HTR-8/SVneo (cell line): Measurements from ENCODE around the gene MRPL51.

Source experiments
- DNase-seq: peaks from one replicate; pipeline ENCODE4 v3.0.0; 2011; ENCODE audit warnings: low spot score, mixed read lengths; ENCODE audit not compliant: insufficient read length
- FAIRE-seq: peaks from 2 replicates; lab custom pipeline; 2011; peaks lifted over from hg19 to GRCh38; lab: Jason Lieb, UNC

Gene MRPL51

DNA sequence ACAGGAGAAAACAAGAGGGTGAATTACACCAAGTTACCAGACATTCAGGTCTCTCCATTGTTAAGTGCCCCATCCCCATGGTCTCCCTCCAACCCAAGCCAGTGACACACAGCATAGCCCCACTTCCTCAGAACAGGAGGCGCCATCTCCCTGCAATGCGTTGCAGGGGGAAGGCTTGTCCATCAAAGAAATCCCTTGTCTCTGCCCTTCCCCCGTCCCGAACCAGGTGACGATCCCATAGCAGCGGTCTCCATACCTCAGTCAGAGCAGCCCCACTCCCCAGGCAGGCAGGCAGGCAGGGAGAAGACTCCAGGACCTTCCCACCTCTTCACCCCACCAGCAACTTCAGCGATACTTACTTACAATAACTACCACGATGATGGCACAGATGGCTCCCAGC lies 28.5 kb downstream of the MRPL51 start:
- FAIRE-seq (no peak), DNase-seq (no peak)

DNA sequence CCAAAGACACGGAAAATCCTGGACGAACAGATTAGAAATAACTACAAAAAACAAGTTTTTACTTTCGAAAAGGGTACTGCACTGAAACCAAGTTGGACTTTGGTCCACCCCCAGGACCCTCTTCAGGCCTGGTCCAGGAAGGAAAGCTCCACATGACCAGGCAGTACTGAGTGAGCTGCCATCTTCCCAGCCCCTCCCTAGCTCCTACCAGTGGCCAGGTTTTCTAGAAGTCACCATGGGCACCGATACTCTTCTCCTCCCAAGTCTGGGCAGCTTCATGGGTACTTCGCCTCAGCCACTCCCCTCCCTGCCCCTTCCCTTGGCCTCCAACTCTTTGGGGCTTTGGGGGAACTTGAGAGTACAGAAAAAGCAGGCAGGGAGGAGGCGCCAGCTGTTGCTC lies 29.2 kb downstream of the MRPL51 start:
- DNase-seq (no peak), FAIRE-seq (no peak)

DNA sequence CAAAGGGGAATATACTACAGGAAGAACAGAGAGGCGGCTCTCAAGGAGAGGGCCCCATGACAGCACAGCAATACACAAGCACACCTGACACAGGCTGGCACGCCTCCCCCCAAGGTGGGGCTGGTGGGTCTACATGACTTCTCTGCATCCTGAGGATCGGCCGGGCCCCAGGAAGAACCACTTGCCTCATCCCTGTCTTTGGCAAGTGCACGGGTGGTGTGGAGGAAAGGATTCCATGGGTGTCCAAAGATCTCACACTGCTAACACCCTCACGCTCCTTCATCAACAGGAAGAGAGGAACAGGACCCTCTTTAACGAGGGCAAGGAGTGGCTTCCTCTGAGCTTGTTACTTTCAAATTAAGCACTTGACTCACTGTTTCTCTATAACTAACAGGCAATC lies 29.8 kb downstream of the MRPL51 start:
- FAIRE-seq (peak; percentile 46), DNase-seq (no peak)

DNA sequence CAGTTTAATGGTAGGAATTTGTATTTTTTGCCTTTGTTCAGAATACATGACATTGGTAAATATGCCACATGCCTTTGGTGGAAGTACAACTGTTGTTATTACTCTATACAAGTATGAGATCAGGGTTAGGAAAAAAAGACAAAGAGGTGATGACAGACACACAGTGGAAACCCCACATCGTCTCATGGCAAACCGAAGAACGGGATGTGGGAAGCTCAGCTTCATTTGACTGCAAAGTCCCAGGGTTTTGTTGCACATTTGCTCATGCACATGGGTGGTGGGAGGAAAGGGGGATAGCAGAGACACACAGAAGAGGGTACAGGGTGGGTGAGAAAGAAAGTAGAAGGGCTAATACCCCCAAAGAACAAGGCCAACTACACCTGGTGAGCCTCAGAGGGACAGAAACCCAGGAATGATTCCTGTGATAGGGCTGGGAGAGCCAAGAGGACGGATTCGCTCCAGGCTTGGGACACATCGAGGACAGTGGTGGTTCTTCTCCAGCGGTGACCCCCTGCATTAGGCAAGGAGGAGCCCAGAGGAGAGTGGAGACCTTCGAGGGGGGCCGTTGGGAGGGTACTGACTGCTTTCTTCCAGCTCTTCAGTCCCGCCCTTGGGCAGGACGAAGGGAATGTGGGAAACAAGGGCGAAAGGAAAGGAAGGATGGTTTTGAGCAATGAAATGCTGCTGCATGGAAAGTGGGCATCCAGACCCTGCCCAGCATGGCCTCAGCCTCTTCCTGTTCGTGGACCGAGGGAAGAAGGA lies 30.6 kb downstream of the MRPL51 start:
- FAIRE-seq (peak; percentile 52), DNase-seq (no peak)

DNA sequence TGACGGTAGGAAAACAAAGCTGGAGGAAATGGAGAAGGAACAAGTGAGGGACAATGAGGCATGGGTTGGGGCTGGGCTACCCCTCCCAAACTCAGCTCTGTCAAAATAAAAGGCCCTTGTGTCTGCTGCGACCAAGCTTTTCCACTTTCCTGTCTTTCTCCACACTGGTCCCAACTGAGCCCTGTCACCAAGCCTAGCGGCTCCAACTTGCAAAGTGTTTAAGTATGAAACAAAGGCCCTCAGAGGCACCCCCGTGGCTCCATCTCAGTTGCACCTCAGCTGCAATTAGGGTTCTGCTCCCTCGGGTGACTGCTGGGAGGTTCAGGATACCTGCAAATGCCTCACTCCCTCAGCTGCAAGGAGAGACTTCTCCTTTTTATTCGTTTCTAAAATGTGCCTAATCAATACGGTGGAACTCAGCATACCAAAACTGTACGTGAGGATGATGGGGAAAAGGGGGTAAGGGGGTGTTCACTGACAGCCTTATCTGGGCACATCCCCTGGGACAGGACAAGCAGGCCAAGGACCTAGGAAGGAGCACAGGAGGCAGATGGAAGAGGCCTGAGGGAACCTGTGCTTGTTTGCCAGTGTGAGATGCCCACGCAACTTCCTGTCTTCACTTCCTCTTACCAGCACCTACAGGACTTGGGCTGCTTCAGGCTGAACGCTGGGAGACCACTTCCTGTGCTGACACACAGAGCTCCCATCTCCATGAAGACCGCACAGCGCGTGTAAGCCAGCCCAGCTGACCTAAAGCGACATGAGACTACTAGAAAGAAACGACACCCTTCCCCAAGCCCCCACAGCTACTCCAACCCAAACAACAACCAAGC lies 31.4 kb downstream of the MRPL51 start:
- no peak for FAIRE-seq
- DNase-seq, result no peak

DNA sequence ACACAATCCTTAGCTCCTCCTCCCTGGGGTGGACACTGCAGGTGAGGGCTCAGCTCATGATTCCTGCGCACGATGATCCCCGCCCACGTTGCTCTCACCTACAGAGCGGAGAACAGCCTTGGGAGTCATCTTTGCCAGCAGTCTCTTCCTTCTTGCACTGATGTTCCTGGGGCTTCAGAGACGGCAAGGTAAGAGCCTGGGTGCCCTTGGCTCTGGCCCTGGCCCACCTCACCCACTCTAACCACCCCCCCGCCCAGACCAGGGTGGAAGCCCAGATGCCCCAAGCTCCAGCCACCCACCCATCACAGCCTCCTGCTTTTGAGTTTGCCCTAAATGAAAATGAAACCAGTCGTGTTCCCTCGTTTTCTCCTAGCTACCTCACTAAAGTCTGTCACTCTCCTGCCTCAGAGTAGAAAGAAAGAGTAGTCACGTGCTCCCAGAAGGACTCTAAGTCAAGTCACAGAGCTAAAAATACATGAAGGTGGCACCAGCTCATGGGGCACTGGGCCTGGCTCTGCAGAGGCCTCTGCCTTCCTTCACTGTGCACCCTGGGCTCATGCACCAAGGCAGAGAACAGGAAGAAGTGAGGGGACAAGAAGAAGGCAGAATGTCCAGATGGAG lies 32.2 kb downstream of the MRPL51 start:
- FAIRE-seq (peak; percentile 60), DNase-seq (no peak)

DNA sequence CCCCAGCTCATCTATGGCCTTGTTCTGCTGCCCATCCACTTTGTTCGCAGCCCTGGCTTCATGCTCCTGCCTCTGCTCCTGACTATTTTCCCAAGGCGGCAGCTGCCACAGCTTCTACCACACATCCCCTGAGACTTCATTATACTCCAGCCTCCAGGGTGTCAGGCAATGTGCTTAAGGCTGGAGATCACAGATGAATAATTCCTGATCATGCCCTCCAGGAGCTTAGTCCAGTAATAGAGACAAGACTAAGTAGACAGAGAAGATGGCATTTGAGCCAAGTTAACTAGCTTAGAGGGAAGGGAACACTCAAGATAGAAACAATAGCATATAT lies 34.1 kb downstream of the MRPL51 start:
- FAIRE-seq (no peak), DNase-seq (no peak)

DNA sequence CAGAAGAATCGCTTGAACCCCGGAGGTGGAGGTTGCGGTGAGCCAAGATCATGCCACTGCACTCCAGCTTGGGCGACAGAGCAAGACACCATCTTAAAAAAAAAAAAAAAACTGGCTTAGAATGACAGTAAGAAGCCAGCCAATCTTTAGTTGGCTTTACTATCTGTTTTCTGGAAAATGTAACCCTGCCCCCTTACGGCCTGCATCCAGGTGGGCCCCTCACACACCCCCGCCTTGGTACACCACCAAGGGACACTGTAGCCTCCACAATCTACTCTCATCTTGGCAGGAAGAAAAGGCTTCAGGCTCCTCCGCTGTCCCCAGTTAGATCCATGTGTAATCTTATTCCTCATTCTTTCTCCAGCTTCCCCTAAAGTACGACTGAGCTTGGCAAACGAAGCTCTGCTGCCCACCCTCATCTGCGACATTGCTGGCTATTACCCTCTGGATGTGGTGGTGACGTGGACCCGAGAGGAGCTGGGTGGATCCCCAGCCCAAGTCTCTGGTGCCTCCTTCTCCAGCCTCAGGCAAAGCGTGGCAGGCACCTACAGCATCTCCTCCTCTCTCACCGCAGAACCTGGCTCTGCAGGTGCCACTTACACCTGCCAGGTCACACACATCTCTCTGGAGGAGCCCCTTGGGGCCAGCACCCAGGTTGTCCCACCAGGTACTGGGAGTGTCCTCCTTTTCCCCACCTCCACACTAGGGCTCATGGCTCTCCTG lies 34.6 kb downstream of the MRPL51 start:
- no peak for DNase-seq
- no peak for FAIRE-seq

DNA sequence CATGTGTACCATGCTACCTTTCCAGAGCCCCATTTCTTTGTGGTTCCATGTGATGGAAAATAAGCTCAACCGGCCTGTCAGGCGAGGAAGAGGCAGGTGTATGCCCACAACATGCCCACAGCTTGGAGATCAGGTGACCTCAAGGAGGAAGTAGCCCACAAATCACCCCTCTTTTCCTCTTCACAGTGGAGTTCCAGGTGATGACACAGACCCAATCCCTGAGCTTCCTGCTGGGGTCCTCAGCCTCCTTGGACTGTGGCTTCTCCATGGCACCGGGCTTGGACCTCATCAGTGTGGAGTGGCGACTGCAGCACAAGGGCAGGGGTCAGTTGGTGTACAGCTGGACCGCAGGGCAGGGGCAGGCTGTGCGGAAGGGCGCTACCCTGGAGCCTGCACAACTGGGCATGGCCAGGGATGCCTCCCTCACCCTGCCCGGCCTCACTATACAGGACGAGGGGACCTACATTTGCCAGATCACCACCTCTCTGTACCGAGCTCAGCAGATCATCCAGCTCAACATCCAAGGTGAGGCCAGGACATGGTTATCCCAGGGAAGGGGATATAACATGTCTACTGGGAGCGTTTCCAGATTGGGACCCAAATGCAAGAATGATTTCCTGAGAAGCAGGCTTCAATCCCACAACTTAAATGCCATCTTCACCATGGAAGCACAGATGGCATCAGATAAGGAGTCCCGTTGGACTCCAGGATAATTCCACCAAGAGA lies 35.7 kb downstream of the MRPL51 start:
- no peak for FAIRE-seq

DNA sequence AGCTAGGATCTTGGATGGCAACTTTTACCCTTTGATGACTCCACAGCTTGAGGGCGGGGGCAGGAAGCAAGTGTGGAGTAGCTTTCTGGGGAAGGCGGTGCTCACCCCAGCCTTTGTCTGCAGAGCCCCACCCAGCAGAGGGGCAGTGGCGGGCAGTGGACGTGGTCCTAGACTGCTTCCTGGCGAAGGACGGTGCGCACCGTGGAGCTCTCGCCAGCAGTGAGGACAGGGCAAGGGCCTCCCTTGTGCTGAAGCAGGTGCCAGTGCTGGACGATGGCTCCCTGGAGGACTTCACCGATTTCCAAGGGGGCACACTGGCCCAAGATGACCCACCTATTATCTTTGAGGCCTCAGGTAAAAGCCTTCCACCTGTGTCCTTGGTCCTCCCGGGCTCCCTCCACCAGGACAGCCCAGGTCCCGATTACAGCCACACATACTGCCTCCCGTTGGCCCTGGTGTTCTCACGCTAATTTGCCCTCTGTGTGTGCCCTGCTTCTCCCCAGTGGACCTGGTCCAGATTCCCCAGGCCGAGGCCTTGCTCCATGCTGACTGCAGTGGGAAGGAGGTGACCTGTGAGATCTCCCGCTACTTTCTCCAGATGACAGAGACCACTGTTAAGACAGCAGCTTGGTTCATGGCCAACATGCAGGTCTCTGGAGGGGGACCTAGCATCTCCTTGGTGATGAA lies 40.0 kb downstream of the MRPL51 start:
- peak; percentile 72 for FAIRE-seq
- no peak for DNase-seq

More for the DNA sequence above, 35.7 kb downstream of the MRPL51 start:
- DNase-seq, result no peak

DNA sequence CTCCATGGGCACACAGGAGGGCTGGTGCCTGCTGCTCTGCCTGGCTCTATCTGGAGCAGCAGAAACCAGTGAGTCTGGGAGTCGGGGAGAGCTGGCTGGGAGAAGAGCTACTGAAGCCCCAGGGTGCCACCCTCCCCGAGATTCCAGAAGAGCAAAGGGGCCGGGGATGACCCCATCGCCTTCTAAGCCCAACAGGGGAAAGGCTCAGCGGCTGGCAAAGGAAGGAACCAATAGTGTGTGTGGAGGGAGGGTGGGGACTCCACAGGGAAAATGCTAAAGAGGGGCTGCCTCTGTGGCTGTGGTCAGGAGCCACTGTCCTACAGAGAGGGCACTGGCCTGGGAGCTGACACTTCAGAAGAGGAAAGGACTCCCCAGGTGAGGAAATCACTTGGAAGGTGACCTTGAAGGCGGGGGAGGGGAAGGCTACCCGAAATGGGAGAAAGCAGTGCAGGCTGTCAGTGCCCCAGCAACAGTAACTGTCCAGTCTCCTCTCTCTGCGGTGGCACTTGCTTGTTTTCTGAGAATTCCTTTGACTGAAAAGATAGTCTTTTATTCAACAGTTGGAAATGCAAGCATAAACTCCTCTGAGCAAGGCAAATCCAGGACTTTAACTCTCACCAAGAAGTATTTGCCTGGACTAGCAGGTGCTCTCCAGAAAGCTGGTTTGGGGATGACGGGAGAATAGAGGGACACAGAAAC lies 40.7 kb downstream of the MRPL51 start:
- FAIRE-seq (no peak), DNase-seq (peak; percentile 33)

DNA sequence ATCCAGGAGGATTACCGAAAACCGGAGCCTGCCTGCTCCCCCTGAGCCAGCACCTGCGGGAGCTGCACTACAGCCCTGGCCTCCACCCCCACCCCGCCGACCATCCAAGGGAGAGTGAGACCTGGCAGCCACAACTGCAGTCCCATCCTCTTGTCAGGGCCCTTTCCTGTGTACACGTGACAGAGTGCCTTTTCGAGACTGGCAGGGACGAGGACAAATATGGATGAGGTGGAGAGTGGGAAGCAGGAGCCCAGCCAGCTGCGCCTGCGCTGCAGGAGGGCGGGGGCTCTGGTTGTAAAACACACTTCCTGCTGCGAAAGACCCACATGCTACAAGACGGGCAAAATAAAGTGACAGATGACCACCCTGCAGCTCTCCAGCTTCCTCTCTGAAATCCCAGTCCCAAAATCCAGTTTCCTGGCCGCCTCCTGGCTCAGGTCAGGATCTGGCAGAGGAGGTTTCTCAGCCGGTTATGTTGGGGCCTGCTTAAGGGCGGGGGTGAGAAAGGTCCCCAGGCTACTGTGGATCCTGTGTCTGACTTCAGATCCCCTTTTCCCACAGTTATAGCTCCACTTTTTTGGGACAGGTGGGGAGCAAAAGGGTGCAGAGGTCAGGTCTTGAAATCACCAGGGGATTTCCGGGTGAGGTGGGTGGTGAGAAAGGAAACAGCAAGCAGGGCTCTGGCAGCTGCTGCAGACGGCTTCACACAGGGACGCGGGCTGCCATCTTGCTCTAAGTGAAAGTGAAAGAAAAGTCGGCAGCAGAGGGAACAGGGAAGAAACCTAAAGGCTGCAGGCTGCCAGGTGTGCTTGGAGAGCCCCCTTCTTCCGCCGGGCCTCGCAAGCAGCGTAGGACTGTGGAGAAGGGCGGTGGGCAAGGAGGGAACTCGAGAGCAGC lies 41.5 kb downstream of the MRPL51 start, which contains the start of gene TAPBPL:
Gene TAPBPL, plus strand, starts transcription at position 695 of the 897 bp plus-strand sequence. CDS start 207 bp downstream, outside the sequence.
- peak; percentile 84 for DNase-seq
- FAIRE-seq, result peak; percentile 89

DNA sequence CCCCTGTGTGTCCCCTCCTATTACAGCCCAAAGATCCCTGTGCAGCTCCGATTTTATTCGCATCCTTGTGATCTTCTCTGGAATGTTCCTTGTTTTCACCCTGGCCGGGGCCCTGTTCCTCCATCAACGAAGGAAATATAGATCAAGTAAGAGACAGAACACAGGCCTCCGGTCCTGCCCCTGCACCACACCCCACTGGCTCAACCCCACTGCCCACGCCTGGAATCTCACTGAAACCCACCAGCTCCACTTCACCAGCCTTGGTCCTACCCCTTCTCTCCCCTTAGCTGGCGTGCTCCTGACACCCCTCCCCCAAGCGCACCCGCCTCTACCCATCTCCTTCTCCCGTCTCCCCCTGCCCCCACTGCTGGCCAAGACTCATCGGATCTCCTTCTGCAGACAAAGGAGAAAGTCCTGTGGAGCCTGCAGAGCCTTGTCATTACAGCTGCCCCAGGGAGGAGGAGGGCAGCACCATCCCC lies 42.2 kb downstream of the MRPL51 start:
- FAIRE-seq, result no peak
- DNase-seq, result no peak

DNA sequence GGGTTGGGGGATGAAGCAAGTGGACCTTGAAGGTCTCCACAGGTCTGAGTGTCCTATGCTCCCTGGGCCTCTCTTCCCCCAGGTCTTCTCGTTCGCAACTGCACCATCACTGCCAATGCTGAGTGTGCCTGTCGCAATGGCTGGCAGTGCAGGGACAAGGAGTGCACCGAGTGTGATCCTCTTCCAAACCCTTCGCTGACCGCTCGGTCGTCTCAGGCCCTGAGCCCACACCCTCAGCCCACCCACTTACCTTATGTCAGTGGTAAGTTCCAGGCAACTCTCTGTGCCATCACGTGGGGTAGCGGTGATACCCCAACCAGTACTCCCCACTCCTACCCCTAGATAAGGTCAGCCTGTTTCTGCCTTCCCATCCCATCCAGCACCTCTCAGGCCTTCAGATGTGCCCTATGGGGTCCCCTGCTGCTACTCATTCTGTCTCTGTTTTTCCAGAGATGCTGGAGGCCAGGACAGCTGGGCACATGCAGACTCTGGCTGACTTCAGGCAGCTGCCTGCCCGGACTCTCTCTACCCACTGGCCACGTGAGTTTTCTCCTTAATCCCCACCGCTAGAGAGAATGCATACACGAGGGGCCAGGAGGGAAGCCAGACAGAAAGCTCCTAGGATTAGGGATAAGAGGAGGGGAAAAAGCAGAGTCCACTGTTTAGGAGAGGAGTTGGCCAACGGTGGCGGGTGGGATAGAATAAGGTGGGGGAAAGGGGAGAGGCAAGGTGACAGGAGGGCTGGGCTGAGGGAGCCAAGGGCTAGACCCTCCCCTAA lies 42.8 kb downstream of the MRPL51 start:
- DNase-seq, result no peak
- peak; percentile 81 for FAIRE-seq

DNA sequence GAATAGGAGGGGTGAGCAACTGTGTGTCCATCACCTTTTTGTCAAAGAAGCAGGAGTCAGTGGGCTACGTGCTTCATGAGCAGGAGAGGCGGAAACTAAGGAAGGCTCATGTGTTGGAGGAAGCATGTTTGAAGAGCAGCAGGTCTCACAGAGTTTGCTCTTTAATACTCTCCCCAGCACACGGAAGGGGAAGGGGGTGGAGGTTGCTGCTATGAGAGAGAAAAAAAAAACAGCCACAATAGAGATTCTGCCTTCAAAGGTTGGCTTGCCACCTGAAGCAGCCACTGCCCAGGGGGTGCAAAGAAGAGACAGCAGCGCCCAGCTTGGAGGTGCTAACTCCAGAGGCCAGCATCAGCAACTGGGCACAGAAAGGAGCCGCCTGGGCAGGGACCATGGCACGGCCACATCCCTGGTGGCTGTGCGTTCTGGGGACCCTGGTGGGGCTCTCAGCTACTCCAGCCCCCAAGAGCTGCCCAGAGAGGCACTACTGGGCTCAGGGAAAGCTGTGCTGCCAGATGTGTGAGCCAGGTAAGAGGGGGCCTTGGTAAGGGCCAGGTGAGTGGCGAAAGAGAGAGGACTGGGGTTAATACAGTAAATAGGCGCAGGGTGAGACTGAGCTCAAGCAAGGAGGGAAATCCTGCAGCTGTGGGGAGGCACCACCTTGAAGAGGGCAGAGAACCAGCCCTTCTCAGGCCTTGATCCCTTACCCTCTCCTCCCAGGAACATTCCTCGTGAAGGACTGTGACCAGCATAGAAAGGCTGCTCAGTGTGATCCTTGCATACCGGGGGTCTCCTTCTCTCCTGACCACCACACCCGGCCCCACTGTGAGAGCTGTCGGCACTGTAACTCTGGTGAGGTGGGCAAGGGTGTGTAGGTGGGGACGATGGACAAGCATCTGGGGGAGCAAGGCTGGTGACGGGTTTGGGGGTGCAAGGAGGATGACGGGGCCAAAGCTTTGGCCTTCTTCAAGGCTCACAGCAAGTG lies 48.1 kb downstream of the MRPL51 start, which contains the start of gene CD27:
Gene CD27, plus strand, starts transcription at position 252 of the 985 bp plus-strand sequence. Its CDS starts 141 bp downstream, at position 393.
- no peak for FAIRE-seq
- no peak for DNase-seq
